Activated naive CD4-positive, alpha-beta T cell treated with anti-CD3 and anti-CD28 coated beads, Interleukin-2, amount 10 ng/mL, durations not matched to agents 7 days and 5 days (primary cell): ENCODE data around the gene LLGL2.
A peak's percentile ranks its signal among the peaks of the same experiment; 100 is the strongest.

Source experiments
- CTCF ChIA-PET: fragments of 350-600 bp; sonication (Branson Sonifier 250); formaldehyde crosslinking; loops from one replicate; lab custom pipeline; 2021; ENCODE audit warnings: antibody characterized with exemption; lab: Charles Lee
- DNase-seq: peaks from one replicate; pipeline ENCODE4 v3.0.0-alpha.2; 2020
- H3K27ac Mint-ChIP-seq: one replicate; pipeline ENCODE4 v1.8.0; 2021; ENCODE audit warnings: mild to moderate bottlenecking, moderate library complexity, mixed read lengths
- H3K27me3 Mint-ChIP-seq: one replicate; pipeline ENCODE4 v1.8.0; 2021; ENCODE audit warnings: mild to moderate bottlenecking, mixed read lengths
- H3K36me3 Mint-ChIP-seq: one replicate; pipeline ENCODE4 v1.8.0; 2021; ENCODE audit warnings: mixed read lengths
- H3K4me1 Mint-ChIP-seq: one replicate; pipeline ENCODE4 v1.8.0; 2021; ENCODE audit warnings: mixed read lengths
- H3K4me3 Mint-ChIP-seq: one replicate; pipeline ENCODE4 v1.8.0; 2021; ENCODE audit warnings: mild to moderate bottlenecking, moderate library complexity, mixed read lengths
- H3K9me3 Mint-ChIP-seq: one replicate; pipeline ENCODE4 v1.8.0; 2021; ENCODE audit warnings: mixed read lengths

The LLGL2 gene

GRCh38 chr17:75549246-75550138 lies 24.0 kb downstream of the LLGL2 start:
- Mint-ChIP-seq H3K27ac (no peak overlapping the region), H3K9me3 (no peaks in the 10 kb centered on the region), H3K27me3 (no peaks in the 10 kb centered on the region), H3K36me3 (no peaks in the 10 kb centered on the region), H3K4me3 (no peak overlapping the region), H3K4me1 (no peaks in the 10 kb centered on the region)
- CTCF ChIA-PET: no interaction called here
- no peak for DNase-seq

- H3K27me3 Mint-ChIP-seq: no peaks in the 10 kb centered on the region
- H3K9me3 Mint-ChIP-seq: no peaks in the 10 kb centered on the region
- DNase-seq: no peak
- CTCF ChIA-PET: no interaction called here
- H3K4me3 Mint-ChIP-seq: no peak overlapping the region
- no peaks in the 10 kb centered on the region for H3K4me1 Mint-ChIP-seq
- no peaks in the 10 kb centered on the region for H3K36me3 Mint-ChIP-seq
- no peak overlapping the region for H3K27ac Mint-ChIP-seq
Observed at GRCh38 chr17:75550139-75550465, 24.6 kb downstream of the LLGL2 start.

- CTCF ChIA-PET: interaction anchor here (1.2 kb wide), 1 partner anchor 82 kb away, joined by 4 read pairs; the partner anchor contains the start of gene SMIM5
- H3K4me3 Mint-ChIP-seq: no peak overlapping the region
- no peaks in the 10 kb centered on the region for H3K9me3 Mint-ChIP-seq
- H3K27ac Mint-ChIP-seq: no peak overlapping the region
- H3K27me3 Mint-ChIP-seq: no peaks in the 10 kb centered on the region
- no peaks in the 10 kb centered on the region for H3K4me1 Mint-ChIP-seq
- no peak for DNase-seq
- H3K36me3 Mint-ChIP-seq: no peaks in the 10 kb centered on the region
Observed at GRCh38 chr17:75551266-75551665, 25.8 kb downstream of the LLGL2 start.

GRCh38 chr17:75552425-75553294 lies 27.2 kb downstream of the LLGL2 start:
- Mint-ChIP-seq H3K36me3 (no peaks in the 10 kb centered on the region), H3K27me3 (no peaks in the 10 kb centered on the region), H3K27ac (no peak overlapping the region), H3K4me1 (no peaks in the 10 kb centered on the region), H3K9me3 (no peaks in the 10 kb centered on the region), H3K4me3 (no peak overlapping the region)
- CTCF ChIA-PET: interaction anchor here (1.1 to 1.2 kb wide), 2 partner anchors 49 to 81 kb away, joined by 4 read pairs; partner anchors contain the start of gene SMIM5
- DNase-seq: no peak

GRCh38 chr17:75553295-75554110 lies 28.0 kb downstream of the LLGL2 start:
- Mint-ChIP-seq H3K4me3 (no peak overlapping the region), H3K4me1 (no peaks in the 10 kb centered on the region), H3K9me3 (no peaks in the 10 kb centered on the region), H3K27me3 (no peaks in the 10 kb centered on the region), H3K36me3 (no peaks in the 10 kb centered on the region), H3K27ac (no peak overlapping the region)
- DNase-seq: no peak
- CTCF ChIA-PET: no interaction called here

GRCh38 chr17:75555679-75556153 lies 30.2 kb downstream of the LLGL2 start:
- Mint-ChIP-seq H3K27ac (no peak overlapping the region), H3K4me3 (no peak overlapping the region), H3K36me3 (no peaks in the 10 kb centered on the region), H3K27me3 (no peaks in the 10 kb centered on the region), H3K9me3 (no peaks in the 10 kb centered on the region), H3K4me1 (no peaks in the 10 kb centered on the region)
- no peak for DNase-seq
- CTCF ChIA-PET: no interaction called here

GRCh38 chr17:75557075-75557851 lies 31.8 kb downstream of the LLGL2 start:
- Mint-ChIP-seq H3K4me3 (no peak overlapping the region), H3K9me3 (no peaks in the 10 kb centered on the region), H3K27me3 (no peaks in the 10 kb centered on the region), H3K36me3 (no peaks in the 10 kb centered on the region), H3K27ac (no peak overlapping the region), H3K4me1 (no peaks in the 10 kb centered on the region)
- CTCF ChIA-PET: no interaction called here
- no peak for DNase-seq

GRCh38 chr17:75557852-75558665 lies 32.6 kb downstream of the LLGL2 start:
- H3K4me3 Mint-ChIP-seq: no peak overlapping the region
- no peak overlapping the region for H3K27ac Mint-ChIP-seq
- no peaks in the 10 kb centered on the region for H3K36me3 Mint-ChIP-seq
- H3K9me3 Mint-ChIP-seq: no peaks in the 10 kb centered on the region
- DNase-seq: no peak
- no peaks in the 10 kb centered on the region for H3K27me3 Mint-ChIP-seq
- H3K4me1 Mint-ChIP-seq: no peaks in the 10 kb centered on the region
- CTCF ChIA-PET: no interaction called here

GRCh38 chr17:75558666-75559530 lies 33.4 kb downstream of the LLGL2 start:
- Mint-ChIP-seq H3K9me3 (no peaks in the 10 kb centered on the region), H3K36me3 (no peaks in the 10 kb centered on the region), H3K4me3 (no peak overlapping the region), H3K27me3 (no peaks in the 10 kb centered on the region), H3K4me1 (no peaks in the 10 kb centered on the region), H3K27ac (no peak overlapping the region)
- DNase-seq: no peak
- CTCF ChIA-PET: no interaction called here

GRCh38 chr17:75559958-75560533 lies 34.5 kb downstream of the LLGL2 start:
- no peaks in the 10 kb centered on the region for H3K4me1 Mint-ChIP-seq
- no peak overlapping the region for H3K27ac Mint-ChIP-seq
- H3K27me3 Mint-ChIP-seq: no peaks in the 10 kb centered on the region
- no peaks in the 10 kb centered on the region for H3K9me3 Mint-ChIP-seq
- H3K4me3 Mint-ChIP-seq: no peak overlapping the region
- H3K36me3 Mint-ChIP-seq: no peaks in the 10 kb centered on the region
- CTCF ChIA-PET: interaction anchor here (1.3 kb wide), 1 partner anchor 20 kb away, joined by 3 read pairs; no protein-coding TSS in a partner anchor
- no peak for DNase-seq

GRCh38 chr17:75561927-75562603 lies 36.6 kb downstream of the LLGL2 start:
- CTCF ChIA-PET: interaction anchor here (1.3 kb wide), 1 partner anchor 39 kb away, joined by 6 read pairs; no protein-coding TSS in a partner anchor

More at GRCh38 chr17:75561927-75562603, 36.6 kb downstream of the LLGL2 start:
- DNase-seq: no peak
- H3K36me3 Mint-ChIP-seq: no peaks in the 10 kb centered on the region
- H3K9me3 Mint-ChIP-seq: no peaks in the 10 kb centered on the region
- H3K4me1 Mint-ChIP-seq: no peaks in the 10 kb centered on the region
- no peak overlapping the region for H3K4me3 Mint-ChIP-seq
- H3K27ac Mint-ChIP-seq: peak overlapping the region; percentile 65
- no peaks in the 10 kb centered on the region for H3K27me3 Mint-ChIP-seq
